HCT116 (cell line): ENCODE measurements around the gene BCHE. TPM values are rescaled to one million over a fixed set of nuclear protein-coding genes. Genes with fewer than 3 reads are reported as not detected.

ENCODE experiments used
- ATAC-seq: fragments of 200-7000 bp; cut with Tn5 transposase; 2 replicates; pipeline ENCODE4 v1.9.1; 2020; ENCODE audit warnings: mild to moderate bottlenecking, moderate library complexity
- BruUV-seq: library from RNA; stranded (reverse); fragments of 400-500 nt; replicated peaks from 2 replicates; lab custom pipeline; 2021; lab: Mats Ljungman, UMichigan
- CTCF ChIA-PET: fragments of 300-600 bp; sonication (Branson Sonifier 250); formaldehyde crosslinking; loops from one replicate; lab custom pipeline; 2021; ENCODE audit warnings: antibody characterized with exemption; lab: Charles Lee
- POLR2A ChIA-PET: fragments of 300-600, 350-600 bp; sonication (Branson Sonifier 250); formaldehyde crosslinking; loops from one replicate; lab custom pipeline; 2021; ENCODE audit warnings: antibody characterized with exemption; lab: Charles Lee
- RAD21 ChIA-PET, 2 experiments: fragments of 300-600 bp; sonication (Branson Sonifier 250); formaldehyde crosslinking; loops; one replicate each; lab custom pipeline; 2023; ENCODE audit warnings: low total read pairs in 2 of 2; ENCODE audit not compliant: uncharacterized antibody in 2 of 2, unreplicated experiment in 2 of 2, low non-redundant PET in 1 of 2; lab: Charles Lee
- DNase-seq: peaks from one replicate; pipeline ENCODE4 v3.0.0-alpha.2; 2010; ENCODE audit warnings: low read depth, low spot score
- H2AFZ ChIP-seq: fragments of 200-600 bp; shearing (Covaris generic), sonication (generic); 2 replicates; pipeline ENCODE4 v1.6.1; 2017; ENCODE audit warnings: low read depth, mixed run types, mixed read lengths, antibody characterized with exemption, low read length; ENCODE audit not compliant: poor library complexity, severe bottlenecking
- H3K27ac ChIP-seq: 2 replicates; pipeline ENCODE4 v1.5.1; 2012; ENCODE audit warnings: low read depth, low read length
- H3K27me3 ChIP-seq: fragments of 200-600 bp; sonication (generic); 2 replicates; pipeline ENCODE4 v1.6.1; 2016; ENCODE audit warnings: mixed run types, low read length, mixed read lengths; ENCODE audit not compliant: insufficient read depth
- H3K36me3 ChIP-seq, 2 experiments: fragments of 200-500 bp in 1 of 2; fragments of 200-600 bp in 1 of 2; sonication (Bioruptor generic) in 1 of 2; sonication (generic) in 1 of 2; 2 replicates each; pipeline versions ENCODE4 v1.5.1 to v1.6.1; 2014 to 2016; ENCODE audit warnings: low read length in 2 of 2, inconsistent platforms in 1 of 2, mixed read lengths in 1 of 2, mixed run types in 1 of 2; ENCODE audit not compliant: insufficient read depth in 2 of 2, control insufficient read depth in 1 of 2
- H3K4me1 ChIP-seq, 2 experiments: fragments of 200-600 bp in 1 of 2; sonication (generic) in 1 of 2; 2 replicates each; pipeline versions ENCODE4 v1.5.1 to v1.6.1; 2012 to 2017; ENCODE audit warnings: low read length in 2 of 2, inconsistent platforms in 1 of 2, mild to moderate bottlenecking in 1 of 2, mixed read lengths in 1 of 2, mixed run types in 1 of 2, moderate library complexity in 1 of 2; ENCODE audit not compliant: insufficient read depth in 2 of 2, control insufficient read depth in 1 of 2
- H3K4me2 ChIP-seq: fragments of 200-600 bp; sonication (generic); 2 replicates; pipeline ENCODE4 v1.6.1; 2017; ENCODE audit warnings: mixed run types, low read length, mixed read lengths
- H3K4me3 ChIP-seq, 2 experiments: fragments of 200-600 bp in 1 of 2; sonication (generic) in 1 of 2; replicated peaks in 1 of 2; 2 replicates each; pipeline ENCODE4 v1.5.1; 2011 to 2016; ENCODE audit warnings: low read length in 2 of 2, control low read depth in 1 of 2, low read depth in 1 of 2, mild to moderate bottlenecking in 1 of 2, mixed read lengths in 1 of 2, mixed run types in 1 of 2
- H3K79me2 ChIP-seq: fragments of 200-600 bp; sonication (generic); 2 replicates; pipeline ENCODE4 v1.6.1; 2017; ENCODE audit warnings: mild to moderate bottlenecking, mixed run types, low read length, moderate library complexity, mixed read lengths; ENCODE audit not compliant: insufficient read depth
- H3K9ac ChIP-seq: fragments of 200-600 bp; sonication (generic); 2 replicates; pipeline ENCODE4 v1.6.1; 2016; ENCODE audit warnings: low read length, mixed read lengths
- H3K9me2 ChIP-seq: fragments of 200-600 bp; sonication (generic), shearing (Covaris generic); 2 replicates; pipeline ENCODE4 v1.6.1; 2017; ENCODE audit warnings: mixed run types, mild to moderate bottlenecking, moderate library complexity; ENCODE audit not compliant: insufficient read depth
- H3K9me3 ChIP-seq, 2 experiments: fragments of 200-500 bp in 1 of 2; fragments of 200-600 bp in 1 of 2; sonication (Bioruptor generic) in 1 of 2; sonication (generic) in 1 of 2; 2 replicates each; pipeline ENCODE4 v1.6.1; 2014 to 2017; ENCODE audit warnings: low read length in 2 of 2, mixed read lengths in 2 of 2, inconsistent platforms in 1 of 2, low read depth in 1 of 2, mild to moderate bottlenecking in 1 of 2, mixed run types in 1 of 2, moderate library complexity in 1 of 2; ENCODE audit not compliant: control insufficient read depth in 1 of 2, insufficient read depth in 1 of 2
- H4K20me1 ChIP-seq: fragments of 200-600 bp; sonication (generic), shearing (Covaris generic); 2 replicates; pipeline ENCODE4 v1.6.1; 2017; ENCODE audit warnings: mixed run types, mild to moderate bottlenecking, moderate library complexity; ENCODE audit not compliant: insufficient read depth
- ATF3 ChIP-seq: IDR thresholded peaks from 2 replicates; pipeline ENCODE4 v1.6.1; 2012
- CBX3 ChIP-seq: IDR thresholded peaks from 2 replicates; pipeline ENCODE4 v1.6.1; 2012; ENCODE audit warnings: low read depth
- CTCF ChIP-seq, 3 experiments: fragments of 200-600 bp in 1 of 3; sonication (generic) in 1 of 3; IDR thresholded peaks in 2 of 3; conservative IDR thresholded peaks in 1 of 3; 2 replicates each; pipeline ENCODE4 v1.5.1; 2012 to 2017; ENCODE audit warnings: low read depth in 2 of 3, low read length in 2 of 3, antibody characterized with exemption in 1 of 3, borderline replicate concordance in 1 of 3, control low read depth in 1 of 3, mild to moderate bottlenecking in 1 of 3, mixed read lengths in 1 of 3, mixed run types in 1 of 3, moderate library complexity in 1 of 3; ENCODE audit not compliant: insufficient read depth in 1 of 3
- EGR1 ChIP-seq: IDR thresholded peaks from 2 replicates; pipeline ENCODE4 v1.6.1; 2012; ENCODE audit warnings: low read depth
- EZH2 ChIP-seq: fragments of 200-600 bp; sonication (generic); IDR thresholded peaks from 2 replicates; pipeline ENCODE4 v1.6.1; 2017; ENCODE audit warnings: antibody characterized with exemption, mixed run types
- FOSL1 ChIP-seq: IDR thresholded peaks from 2 replicates; pipeline ENCODE4 v1.6.1; 2012; ENCODE audit warnings: low read depth
- JUND ChIP-seq: IDR thresholded peaks from 2 replicates; pipeline ENCODE4 v1.6.1; 2012
- MAX ChIP-seq: IDR thresholded peaks from 2 replicates; pipeline ENCODE4 v1.6.1; 2012
- POLR2AphosphoS5 ChIP-seq: IDR thresholded peaks from 2 replicates; pipeline ENCODE4 v1.6.1; 2011; ENCODE audit warnings: mild to moderate bottlenecking, low read depth, low read length, moderate library complexity
- RAD21 ChIP-seq: IDR thresholded peaks from 2 replicates; pipeline ENCODE4 v1.6.1; 2012; ENCODE audit warnings: low read depth, mild to moderate bottlenecking
- REST ChIP-seq: IDR thresholded peaks from 2 replicates; pipeline ENCODE4 v1.6.1; 2012; ENCODE audit warnings: low read depth
- SRF ChIP-seq: IDR thresholded peaks from 2 replicates; pipeline ENCODE4 v1.6.1; 2012; ENCODE audit warnings: low read depth
- YY1 ChIP-seq: IDR thresholded peaks from 2 replicates; pipeline ENCODE4 v1.6.1; 2011; ENCODE audit warnings: low read length, low read depth, moderate library complexity, mild to moderate bottlenecking; ENCODE audit not compliant: insufficient replicate concordance; ENCODE audit errors: extremely low read depth
- ZFX ChIP-seq: fragments of 450-650 bp; IDR thresholded peaks from 2 replicates; pipeline ENCODE4 v1.6.1; 2017
- ZNF274 ChIP-seq: fragments of 200-500 bp; sonication (Bioruptor generic); IDR thresholded peaks from 2 replicates; pipeline ENCODE4 v1.6.1; 2014; ENCODE audit warnings: mild to moderate bottlenecking, low read depth, low read length, inconsistent platforms
- intact Hi-C: fragments of 100-400 bp; cut with micrococcal nuclease; formaldehyde crosslinking; loops from 2 replicates; pipeline ENCODE4 v1.10.0; 2022
- total RNA-seq: library from RNA; stranded (reverse); gene quantifications from one replicate; pipeline ENCODE4 v1.2.1, GENCODE V29; 2021; ENCODE audit not compliant: unreplicated experiment

The BCHE gene
- total RNA-seq, 1 experiment from 2014 or later, result not detected

- POLR2A ChIA-PET, result no interaction called here
- ATAC-seq, result no peak
These were observed 88.0 kb downstream of the BCHE start for GRCh38 chr3:165749241-165749640.

More at GRCh38 chr3:165749241-165749640, 88.0 kb downstream of the BCHE start:
- Histone ChIP-seq H3K79me2 (no peaks in the 10 kb centered on the region), H3K9me3 (no peaks in the 10 kb centered on the region), H3K9me2 (no peaks in the 10 kb centered on the region), H2AFZ (no peak overlapping the region), H4K20me1 (no peaks in the 10 kb centered on the region), H3K4me1 (no peaks in the 10 kb centered on the region), H3K27me3 (no peaks in the 10 kb centered on the region), H3K9ac (no peak overlapping the region), H3K4me2 (no peak overlapping the region), H3K4me3 (no peak overlapping the region), H3K36me3 (no peaks in the 10 kb centered on the region), H3K27ac (no peak overlapping the region)
- TF ChIP-seq CBX3, result no peak
- no peak for TF ChIP-seq SRF
- no peak for TF ChIP-seq JUND
- no peak for TF ChIP-seq ZFX
- no peak for TF ChIP-seq POLR2AphosphoS5
- TF ChIP-seq REST, result no peak
- TF ChIP-seq EZH2, result no peak
- no peak for TF ChIP-seq RAD21
- no peak for TF ChIP-seq FOSL1
- no peak for TF ChIP-seq MAX
- TF ChIP-seq ZNF274, result no peak
- no peak for TF ChIP-seq YY1
- no peak for TF ChIP-seq ATF3
- no peak for TF ChIP-seq EGR1
- TF ChIP-seq CTCF (IDR thresholded peaks at IDR 0.05 in 2 of 3, conservative IDR thresholded peaks at IDR 0.05 in 1 of 3; ENCODE audit: borderline replicate concordance in 1 of 3, insufficient read depth in 1 of 3, low read depth in 2 of 3, low read length in 2 of 3), result no peak
- ChIA-PET CTCF (no interaction called here), RAD21 (no interaction called here)
- DNase-seq, result no peak
- intact Hi-C loops, result no loop called here
- no TSS peak for BruUV-seq
